T-helper 9 cell (primary cell): Measurements from ENCODE around the gene PARD3.

Source experiments
- DNase-seq: peaks from one replicate; pipeline ENCODE4 v3.0.0-alpha.2; 2020

Gene PARD3

DNA sequence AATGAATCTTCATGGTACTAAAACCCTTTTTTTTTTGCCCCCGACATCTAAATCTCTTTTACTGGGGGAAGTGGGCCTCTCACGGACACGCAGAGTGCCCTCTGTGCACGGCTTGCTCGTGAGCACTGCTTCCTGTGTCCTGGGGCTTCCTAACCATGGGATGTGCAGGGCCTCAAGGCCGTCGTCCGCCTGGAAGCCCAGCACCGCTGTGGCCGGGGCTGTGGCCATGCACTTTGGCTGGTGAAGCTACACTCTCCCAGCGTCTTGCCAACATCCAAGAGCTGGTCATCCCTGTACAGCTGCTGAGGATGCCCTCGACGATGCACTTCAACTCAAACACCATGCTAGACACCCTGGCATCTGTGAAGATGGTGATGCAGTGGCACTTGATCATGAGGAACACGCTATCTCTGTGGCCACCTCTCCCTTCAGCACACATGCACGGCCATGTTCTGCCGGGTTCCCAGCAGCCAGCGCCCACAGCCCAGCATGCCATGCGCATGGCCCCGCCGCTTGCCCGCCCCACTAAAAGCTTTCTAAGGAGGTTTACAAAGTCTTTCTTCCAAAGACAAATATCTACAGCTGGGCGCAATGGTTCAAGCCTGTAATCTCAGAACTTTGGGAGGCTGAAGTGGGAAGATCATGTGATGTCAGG lies 326.5 kb downstream of the PARD3 start:
- DNase-seq = no peak

DNA sequence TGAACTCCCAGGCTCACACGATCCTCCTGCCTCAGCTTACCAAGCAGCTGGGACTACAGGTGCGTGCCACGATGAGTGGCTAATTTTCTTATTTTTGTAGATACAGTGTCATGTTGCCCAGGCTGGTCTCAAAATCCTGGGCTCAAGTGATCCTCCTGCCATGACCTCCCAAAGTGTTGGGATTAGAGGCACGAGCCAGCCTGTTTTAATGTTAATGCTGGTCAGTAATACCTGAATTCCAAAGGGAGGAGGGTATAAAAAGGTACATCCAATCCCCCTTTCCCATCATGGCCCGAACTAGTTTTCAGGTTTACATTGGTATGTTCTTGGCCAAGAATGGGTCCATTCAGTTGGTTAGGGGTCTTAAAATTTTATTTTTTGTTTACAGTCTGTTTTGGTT lies 329.1 kb downstream of the PARD3 start:
- DNase-seq = no peak

DNA sequence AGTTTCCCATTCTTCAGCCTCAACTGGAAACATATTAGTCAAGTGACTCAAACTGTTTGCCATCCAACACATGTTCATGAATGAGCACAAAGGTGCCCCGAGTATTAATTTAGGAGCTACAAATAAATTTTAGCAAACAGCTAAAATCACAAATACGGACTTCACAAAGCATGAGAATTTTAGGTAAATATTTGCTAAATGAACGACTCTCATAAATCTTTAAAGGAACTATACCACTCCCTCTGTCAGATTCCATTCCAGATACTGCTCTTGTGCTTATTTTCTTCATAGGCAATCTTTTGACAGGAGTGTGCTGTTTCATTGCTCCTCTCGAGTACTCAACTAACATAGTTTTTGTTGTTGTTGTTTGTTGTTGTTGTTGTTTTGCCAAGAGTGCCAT lies 330.9 kb downstream of the PARD3 start:
- DNase-seq = no peak

DNA sequence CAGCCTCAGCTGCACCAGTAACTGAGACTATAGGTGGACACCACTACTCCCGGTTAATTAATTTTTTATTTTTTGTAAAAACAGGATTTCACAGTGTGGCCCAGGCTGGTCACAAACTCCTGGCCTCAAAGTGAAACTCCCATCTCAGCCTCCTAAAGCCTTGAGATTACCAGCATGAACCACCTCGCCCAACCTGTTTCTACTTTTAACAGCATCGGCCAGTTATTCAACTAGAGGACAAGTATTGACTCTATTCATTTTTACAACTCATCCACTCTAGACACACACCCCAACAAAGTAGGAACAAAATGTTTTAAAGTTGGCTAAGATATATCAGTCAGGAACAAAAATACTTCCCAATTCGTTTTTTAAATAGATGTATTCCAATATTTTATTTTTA lies 334.8 kb downstream of the PARD3 start:
- no peak for DNase-seq

DNA sequence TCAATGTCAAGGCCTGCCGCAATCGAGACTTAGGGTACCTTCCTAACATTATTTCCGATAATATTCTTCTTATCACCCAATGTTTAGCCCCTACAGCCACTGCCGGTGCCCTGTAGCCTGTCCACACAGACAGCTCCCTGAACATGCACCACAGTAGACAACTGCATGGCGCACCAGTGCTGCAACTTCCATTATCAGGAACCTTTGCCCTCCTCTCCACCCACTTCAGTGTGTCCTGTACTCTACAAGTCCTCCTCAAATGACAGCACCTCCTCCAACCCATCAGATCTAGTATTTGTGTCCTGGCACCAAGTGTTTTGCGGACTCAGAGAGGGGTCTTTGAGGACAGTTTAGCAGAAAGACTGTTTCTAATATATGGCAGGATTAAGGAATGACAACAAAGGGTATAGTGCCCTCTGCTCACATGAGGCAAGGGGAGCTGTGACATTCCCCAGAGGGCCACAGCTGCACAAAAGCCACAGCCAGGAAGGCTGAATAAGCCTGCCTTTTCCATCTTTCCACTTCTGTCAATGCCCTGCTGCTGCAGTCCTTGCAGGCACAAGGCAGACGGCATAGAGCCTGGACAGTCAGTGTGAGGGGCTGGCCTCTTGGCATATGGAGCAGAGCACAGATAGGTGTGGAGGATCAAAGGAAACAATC lies 335.4 kb downstream of the PARD3 start:
- no peak for DNase-seq

DNA sequence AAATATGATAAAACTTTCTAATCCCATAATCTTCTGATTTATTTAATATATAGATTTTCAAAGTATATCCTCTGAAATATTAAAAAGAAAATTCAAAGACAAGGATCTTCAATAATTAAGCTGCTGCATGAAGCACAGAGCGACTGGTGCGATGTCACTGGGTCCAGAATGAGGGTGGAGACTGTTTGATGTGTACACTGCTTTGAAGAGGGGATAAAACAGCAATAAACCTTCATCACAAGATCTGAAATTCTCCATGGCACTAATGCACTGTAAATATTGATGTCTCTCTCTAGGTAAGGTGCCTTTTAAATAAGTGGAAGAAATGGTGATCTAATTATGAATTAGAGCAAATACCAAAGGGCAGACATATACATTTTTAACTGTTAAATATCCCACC lies 337.8 kb downstream of the PARD3 start:
- no peak for DNase-seq

DNA sequence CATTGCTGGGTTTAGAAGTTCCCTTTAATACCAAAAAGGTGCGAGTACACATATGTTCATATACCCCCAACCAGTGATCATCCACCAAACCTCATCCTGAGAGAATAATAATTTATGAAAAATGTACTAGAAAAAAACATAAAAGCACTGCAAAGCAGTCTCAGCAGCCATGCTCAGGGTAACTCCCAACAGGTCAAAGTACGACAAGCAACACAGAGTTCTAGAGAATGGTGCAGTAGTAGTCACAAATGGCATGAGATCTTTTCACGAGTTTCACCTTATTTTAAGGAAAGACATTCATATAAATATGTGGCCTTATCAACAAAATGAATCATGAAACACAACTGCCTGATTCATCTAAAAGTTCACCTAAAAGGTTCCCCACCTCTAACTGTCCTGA lies 338.5 kb downstream of the PARD3 start:
- DNase-seq = no peak

DNA sequence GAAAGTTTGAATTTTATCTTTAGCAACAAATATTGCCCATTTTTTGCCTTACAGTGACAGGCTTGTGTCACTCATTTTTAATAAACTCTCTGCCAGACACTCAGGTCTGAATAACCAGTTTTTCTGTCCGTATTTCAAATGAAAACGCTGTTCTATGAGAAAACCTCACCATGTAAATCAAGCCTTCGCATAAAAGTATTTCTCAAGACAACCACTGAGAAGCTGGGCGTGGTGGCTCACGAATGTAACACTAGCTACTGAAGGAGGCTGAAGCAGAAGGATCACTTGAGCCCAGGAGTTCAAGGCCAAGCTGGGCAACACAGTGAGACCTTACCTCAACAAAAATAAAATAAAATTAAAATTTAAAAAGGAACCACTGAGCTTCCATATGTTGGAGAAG lies 339.3 kb downstream of the PARD3 start:
- no peak for DNase-seq

DNA sequence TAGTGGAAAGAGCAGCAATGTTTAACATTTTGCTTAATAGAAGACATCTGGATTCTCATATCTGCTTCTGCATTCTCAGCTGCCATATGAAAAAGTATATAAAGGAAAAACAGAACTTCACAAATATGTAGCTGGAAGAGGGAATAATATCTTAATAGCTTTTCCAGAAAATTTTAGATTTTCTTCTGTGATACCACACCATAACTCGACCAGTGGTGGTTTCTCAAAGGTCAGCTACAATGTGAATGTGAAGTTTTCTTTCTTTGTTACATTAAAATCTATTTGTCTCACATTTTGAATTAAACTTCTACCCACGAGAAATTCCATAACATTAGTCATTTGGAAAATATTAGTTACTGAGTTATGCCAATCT lies 339.8 kb downstream of the PARD3 start:
- no peak for DNase-seq

DNA sequence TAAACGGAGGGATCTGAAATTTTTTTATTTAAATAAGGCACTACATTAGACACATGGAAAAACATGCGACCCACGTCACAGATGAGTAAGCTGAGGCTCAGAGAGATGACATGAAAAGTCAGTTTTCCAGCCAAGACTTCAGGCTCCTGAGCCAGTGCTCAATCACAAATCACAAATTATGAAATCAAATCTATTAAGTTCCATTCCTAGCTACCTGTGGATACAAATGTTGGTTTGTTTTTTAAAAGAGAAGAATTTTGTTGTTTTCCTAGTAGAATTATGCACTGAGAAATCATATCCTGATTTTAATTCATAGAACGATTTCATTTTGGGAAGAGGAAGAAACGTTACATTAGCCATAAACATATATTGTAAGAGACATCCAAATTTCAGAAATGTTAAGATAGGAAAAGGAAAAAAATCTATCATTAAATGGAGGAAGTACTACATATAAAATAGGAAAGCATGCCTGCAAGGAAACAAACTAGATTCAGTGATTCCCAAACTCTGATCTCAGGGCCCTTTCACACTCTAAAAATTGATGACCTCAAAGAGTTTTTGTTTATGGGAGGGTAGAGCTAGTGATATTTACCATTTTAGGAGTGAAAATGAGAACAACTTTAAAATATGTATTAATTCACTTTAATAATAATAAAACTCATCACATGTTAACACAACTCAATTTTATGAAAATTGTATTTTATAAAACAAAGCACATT lies 340.4 kb downstream of the PARD3 start:
- no peak for DNase-seq

DNA sequence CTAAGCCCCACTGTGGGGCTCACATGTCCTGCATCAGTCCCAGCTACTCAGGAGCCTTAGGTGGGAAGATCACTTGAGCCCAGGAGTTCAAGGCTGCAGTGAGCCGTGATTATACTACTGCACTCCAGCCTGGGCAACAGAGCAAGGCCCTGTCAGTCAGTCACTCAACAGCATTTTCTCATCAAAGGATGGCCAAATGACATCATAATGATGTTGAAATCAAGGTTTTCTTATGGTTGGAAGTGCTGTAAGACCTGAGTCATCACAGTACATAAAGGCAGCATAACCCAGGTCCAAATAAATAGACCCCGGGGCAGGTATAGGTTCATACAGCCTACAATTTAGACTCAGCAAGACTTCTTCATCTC lies 341.1 kb downstream of the PARD3 start:
- DNase-seq = no peak

DNA sequence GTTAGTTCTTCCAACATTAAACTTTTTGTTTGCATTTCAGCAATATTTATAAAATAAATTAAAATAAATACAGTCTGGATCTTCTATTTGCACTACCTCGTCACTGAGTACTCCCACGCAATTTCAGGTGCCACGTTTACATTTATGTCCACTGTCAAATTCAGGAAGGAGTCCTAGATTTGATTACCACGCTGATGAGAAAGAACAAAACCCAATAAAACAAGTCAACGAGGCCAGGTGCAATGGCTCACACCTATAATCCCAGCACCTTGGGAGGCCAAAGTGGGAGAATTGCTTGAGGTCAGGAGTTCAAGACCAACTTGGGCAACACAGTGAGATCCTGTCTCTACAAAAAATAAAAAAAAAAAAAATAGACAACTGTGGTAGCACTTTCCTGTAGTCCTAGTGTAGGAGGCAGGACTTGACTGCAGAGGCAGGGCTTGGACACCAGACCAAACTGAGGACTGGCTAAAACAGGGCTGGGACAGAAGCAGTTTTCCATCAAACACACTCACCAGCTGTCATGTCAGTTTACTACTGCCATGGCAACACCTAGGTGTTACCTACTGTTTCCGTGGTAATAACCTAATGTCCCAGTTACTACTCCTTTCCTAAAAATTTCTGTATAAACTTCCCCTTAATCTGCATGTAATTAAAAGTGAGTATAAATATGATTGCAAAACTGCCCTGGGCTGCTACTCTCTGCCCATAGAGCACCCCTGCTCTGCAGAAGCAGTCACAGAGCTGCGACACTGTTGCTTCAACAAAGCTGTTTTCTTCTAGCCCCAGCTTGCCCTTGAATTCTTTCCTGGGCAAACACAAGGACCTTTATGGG lies 341.7 kb downstream of the PARD3 start:
- DNase-seq = no peak

DNA sequence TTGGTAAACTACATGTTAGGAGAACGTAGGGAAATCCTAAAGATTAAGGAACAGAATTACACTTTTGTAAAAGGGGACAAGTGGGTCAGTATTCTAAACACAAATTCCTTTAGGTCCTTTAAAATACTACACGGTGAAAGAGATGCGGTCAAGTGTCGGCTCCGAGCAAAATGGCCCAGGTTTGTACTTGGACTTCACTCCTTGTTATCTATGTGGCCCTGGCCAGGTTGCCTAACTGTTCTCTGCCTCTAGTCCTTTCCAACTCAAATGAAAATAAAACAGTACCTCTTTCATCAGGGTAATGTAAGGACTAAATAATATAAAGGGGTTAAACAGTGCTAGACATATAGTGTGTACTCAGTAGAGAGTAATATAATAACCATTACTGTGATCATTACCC lies 344.8 kb downstream of the PARD3 start:
- DNase-seq = no peak

DNA sequence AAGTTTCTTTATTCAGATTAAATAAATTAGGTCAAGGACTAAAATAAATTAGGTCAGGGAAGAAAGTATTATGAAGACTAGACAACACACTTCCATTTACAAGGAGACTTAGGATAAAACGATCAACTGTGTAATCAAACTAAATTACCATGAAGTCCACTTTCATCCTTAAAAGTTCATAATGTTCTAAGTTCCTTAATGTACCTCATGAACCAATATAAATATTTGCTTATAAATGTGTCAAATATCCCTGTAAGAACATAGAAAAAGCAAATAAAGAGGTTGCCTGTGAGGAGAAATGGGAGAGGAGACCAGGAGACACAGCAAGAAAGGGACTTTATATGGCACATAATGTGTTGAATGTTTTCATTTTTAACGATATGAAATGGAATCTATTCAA lies 345.6 kb downstream of the PARD3 start:
- no peak for DNase-seq

DNA sequence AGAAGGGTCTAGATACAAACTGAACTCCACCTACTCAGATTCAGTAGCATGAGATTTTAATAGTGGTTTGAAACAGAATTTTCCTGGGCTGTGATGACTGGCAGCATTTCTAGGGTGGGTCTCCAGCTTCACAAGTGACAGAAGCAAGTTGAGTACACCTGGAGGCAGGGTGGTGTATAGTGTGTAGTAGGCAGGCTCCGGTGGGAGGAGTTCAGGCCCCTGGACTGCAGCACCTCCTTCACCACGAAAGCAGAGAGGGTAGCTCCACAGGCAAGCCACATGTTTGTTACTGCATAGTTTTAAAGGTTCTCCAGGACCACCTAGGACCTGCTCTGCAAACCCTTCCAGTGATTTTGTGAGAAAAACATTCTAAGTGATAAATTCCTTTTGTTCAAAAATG lies 347.2 kb downstream of the PARD3 start:
- DNase-seq = no peak

DNA sequence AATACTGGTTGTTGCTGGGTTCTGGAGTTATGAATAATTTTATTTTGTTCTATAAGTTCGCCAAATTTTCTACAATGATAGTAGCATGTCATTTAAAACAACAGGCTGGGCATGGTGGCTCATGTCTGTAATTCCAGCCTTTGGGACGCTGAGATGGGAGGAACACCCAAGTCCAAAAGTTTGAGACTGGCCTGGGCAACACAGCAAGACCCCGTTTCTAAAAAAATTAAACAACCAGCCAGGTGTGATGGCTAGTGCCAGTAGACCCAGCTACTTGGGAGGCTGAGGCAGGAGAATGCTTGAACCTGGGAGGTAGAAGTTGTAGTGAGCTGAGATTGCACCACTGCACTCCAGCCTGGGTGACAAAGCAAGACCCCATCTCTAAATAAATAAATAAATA lies 347.7 kb downstream of the PARD3 start:
- no peak for DNase-seq

DNA sequence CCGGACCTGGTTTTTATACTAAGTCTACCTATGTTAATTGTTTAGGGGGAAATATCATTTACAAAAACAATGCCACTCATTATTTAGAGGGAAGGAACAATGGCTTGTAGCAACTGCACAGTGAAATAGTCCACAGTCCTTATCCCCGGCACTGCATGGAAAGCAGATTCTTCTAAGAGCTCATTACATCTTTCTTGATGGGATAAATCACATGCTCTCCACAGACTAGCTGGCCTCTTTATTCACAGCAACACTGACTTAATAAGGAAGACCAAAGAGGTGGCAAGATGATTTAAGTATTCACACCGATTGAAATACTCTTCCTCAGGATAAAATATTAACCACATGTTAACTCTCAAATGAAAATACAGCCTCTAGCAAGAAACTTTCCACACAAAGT lies 349.4 kb downstream of the PARD3 start:
- DNase-seq = no peak

DNA sequence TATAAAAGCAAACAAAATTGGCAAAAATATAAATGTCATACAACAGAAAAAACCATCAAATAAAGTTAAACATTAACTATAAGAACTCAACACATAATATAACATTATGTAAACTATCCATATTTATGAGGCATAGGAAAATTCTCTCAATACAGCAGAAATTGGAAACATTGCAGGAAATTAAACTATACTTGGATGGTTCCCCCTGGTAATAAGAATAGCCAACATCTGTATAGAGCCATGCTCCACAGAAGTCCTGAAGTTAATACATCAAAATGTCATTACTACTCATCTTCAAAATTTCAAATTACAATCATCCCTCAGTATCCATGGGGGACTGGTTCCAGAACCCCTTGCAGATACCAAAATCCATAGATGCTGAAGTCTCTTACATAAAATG lies 350.5 kb downstream of the PARD3 start:
- no peak for DNase-seq

DNA sequence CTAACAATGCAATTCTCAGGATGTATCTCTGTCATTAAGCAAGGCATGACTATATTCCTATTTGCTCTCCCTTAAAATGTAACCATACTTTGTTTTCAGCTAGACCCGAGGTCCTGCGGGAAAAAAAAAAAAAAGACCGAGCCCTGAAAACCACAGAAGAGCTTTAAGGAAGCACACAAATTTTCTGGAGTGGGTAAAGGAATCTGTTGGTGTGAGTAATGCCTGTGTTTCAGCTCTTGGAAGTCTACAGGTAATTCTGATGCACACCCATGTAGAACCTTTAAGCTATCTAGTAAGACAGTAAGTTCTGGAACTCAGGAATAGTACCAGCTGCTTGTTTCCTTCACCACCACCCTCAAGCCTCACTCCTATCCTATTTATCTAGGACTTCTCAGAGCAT lies 351.1 kb downstream of the PARD3 start:
- DNase-seq = no peak

DNA sequence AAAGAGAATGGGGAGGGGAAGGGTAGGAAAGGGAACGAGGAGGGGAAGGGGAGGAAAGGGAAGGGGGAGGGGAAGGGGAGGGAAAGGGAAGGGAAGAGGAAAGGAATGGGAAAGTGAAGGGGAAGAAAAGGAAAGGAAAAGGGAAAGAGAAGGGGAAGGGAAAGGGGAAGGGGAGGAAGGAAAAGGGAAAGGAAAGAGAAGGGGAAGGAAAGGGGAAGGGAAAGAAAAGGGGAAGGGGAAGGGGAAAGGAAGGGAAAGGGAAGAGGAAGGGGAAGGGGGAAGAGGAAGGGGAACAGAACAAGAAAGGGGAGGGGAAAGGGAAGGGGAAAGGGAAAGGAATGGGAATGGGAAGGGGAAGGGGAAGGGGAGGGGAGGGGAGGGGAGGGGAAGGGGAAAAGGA lies 352.1 kb downstream of the PARD3 start:
- no peak for DNase-seq

DNA sequence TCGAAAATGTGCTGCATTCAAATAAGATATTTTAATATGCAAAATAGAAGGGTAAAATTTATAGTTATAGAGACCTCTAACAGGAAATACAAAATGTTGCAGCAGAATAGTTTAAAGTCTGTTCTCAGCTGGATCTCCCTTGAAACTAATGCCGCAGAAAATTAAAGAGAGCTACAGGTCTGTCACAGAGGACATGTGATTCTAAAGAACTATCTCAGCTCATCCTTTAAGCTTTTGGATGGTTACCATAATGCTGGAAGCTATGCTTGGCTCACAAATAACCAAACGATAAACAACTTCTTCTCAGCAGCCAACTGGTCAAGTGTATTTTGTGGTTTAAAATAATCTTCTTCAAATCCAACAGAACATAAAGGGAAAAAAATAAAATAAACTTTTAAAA lies 353.0 kb downstream of the PARD3 start:
- no peak for DNase-seq

DNA sequence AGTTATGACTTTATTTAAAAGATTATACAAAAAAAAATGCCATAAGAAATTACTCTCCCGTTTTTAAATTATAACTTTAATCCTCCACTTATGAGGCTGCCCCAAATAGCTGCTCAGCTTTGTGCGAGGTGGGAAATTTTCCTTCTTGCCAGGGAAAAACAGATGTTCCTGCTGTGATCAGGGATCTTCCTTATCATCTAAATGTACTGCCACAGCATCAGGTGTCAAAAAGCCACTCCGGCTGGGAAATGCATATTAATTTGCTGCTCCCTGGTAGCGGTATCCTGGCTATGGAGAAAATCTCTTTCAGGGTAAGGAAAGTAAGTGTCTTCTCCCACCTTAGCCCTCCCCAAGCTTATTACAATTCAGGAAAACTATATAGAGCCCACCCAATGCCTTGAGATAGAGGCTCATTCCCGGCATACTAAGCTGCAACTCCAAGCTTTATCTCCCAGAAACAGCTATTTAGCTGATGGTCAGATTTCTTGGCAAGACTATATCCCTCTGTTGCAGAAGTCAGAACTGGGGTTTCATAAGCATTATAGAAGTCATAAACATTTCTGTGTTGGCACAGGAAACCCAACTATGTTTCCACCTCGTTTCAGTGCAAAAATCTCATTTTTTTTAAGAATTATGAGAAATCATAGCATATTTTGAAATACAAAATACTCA lies 360.4 kb downstream of the PARD3 start:
- no peak for DNase-seq

DNA sequence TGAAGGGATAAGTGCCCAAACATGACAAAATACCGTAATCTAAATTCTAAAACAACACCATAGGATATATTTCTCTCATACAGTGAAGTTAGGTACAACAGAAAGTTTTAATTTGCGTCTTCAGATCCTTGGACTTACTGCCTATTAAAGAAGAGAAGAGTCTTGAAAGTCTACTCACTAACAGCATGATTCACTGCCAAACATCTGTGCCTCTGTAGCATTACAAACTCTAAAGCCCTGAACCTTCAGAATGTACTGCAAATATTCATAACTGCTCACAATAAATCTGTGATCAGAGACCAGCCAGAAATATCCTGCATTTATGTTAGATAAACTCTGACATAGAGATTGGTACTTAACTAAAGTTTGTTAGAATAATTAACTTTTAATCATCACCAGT lies 365.3 kb downstream of the PARD3 start:
- DNase-seq = no peak
